SK-N-SH (cell line): ENCODE measurements around the gene PDGFRB. TPM values are rescaled to one million over a fixed set of nuclear protein-coding genes. Genes with fewer than 3 reads are reported as not detected.

Experiments used
- CTCF ChIA-PET: fragments of 300-600, 350-600 bp; formaldehyde crosslinking; extraction: SDS; loops from one replicate; lab custom pipeline; 2021; lab: Yijun Ruan, JAX
- POLR2A ChIA-PET: fragments of 350-600 bp; sonication (Branson Sonifier 250); formaldehyde crosslinking; extraction: SDS; loops from one replicate; lab custom pipeline; 2020; ENCODE audit warnings: antibody characterized with exemption, inconsistent platforms; lab: Yijun Ruan, JAX
- DNase-seq: peaks from one replicate; pipeline ENCODE4 v3.0.0; 2012
- H2AFZ ChIP-seq: fragments of 200-600 bp; sonication (generic); 2 replicates; pipeline ENCODE4 v1.8.1; 2016; ENCODE audit warnings: antibody characterized with exemption, mild to moderate bottlenecking, low read depth
- H3F3A ChIP-seq: fragments of 200-600 bp; sonication (generic); replicated peaks from 2 replicates; pipeline ENCODE3; 2016; ENCODE audit warnings: antibody characterized with exemption, mild to moderate bottlenecking; ENCODE audit not compliant: insufficient read depth
- H3K27ac ChIP-seq, 2 experiments: fragments of 200-500 bp in 1 of 2; fragments of 200-600 bp in 1 of 2; sonication (Bioruptor generic) in 1 of 2; sonication (generic), shearing (Covaris generic) in 1 of 2; 2 replicates each; pipeline versions ENCODE4 v1.5.1 to v1.6.1; 2014 to 2016; ENCODE audit warnings: low read depth in 2 of 2, inconsistent platforms in 1 of 2, low read length in 1 of 2, mild to moderate bottlenecking in 1 of 2, mixed read lengths in 1 of 2
- H3K27me3 ChIP-seq: fragments of 200-600 bp; sonication (generic), shearing (Covaris generic); 2 replicates; pipeline ENCODE4 v1.6.1; 2016; ENCODE audit warnings: mixed run types; ENCODE audit not compliant: insufficient read depth
- H3K36me3 ChIP-seq, 2 experiments: fragments of 200-500 bp in 1 of 2; fragments of 200-600 bp in 1 of 2; sonication (Bioruptor generic) in 1 of 2; sonication (generic) in 1 of 2; replicated peaks in 1 of 2; 2 replicates each; pipeline versions ENCODE3 to v1.5.1; 2014 to 2016; ENCODE audit warnings: low read length in 1 of 2, mild to moderate bottlenecking in 1 of 2; ENCODE audit not compliant: insufficient read depth in 2 of 2, control insufficient read depth in 1 of 2
- H3K4me1 ChIP-seq, 2 experiments: fragments of 200-500 bp in 1 of 2; fragments of 200-600 bp in 1 of 2; sonication (Bioruptor generic) in 1 of 2; sonication (generic), shearing (Covaris generic) in 1 of 2; 2 replicates each; pipeline versions ENCODE4 v1.5.1 to v1.6.1; 2014 to 2016; ENCODE audit warnings: low read depth in 1 of 2, low read length in 1 of 2, mixed run types in 1 of 2; ENCODE audit not compliant: insufficient read depth in 2 of 2, control insufficient read depth in 1 of 2
- H3K4me2 ChIP-seq: fragments of 200-600 bp; sonication (generic), shearing (Covaris generic); 2 replicates; pipeline ENCODE4 v1.6.1; 2017; ENCODE audit warnings: mixed run types
- H3K4me3 ChIP-seq, 2 experiments: fragments of 200-500 bp in 1 of 2; fragments of 200-600 bp in 1 of 2; sonication (Bioruptor generic) in 1 of 2; sonication (generic), shearing (Covaris generic) in 1 of 2; 2 replicates each; pipeline versions ENCODE4 v1.5.1 to v1.8.1; 2014 to 2016; ENCODE audit warnings: low read depth in 2 of 2, inconsistent platforms in 1 of 2, low read length in 1 of 2, mild to moderate bottlenecking in 1 of 2, mixed read lengths in 1 of 2, moderate library complexity in 1 of 2
- H3K79me2 ChIP-seq: fragments of 200-600 bp; sonication (generic); 2 replicates; pipeline ENCODE4 v1.8.1; 2017; ENCODE audit warnings: mild to moderate bottlenecking; ENCODE audit not compliant: insufficient read depth
- H3K9ac ChIP-seq: fragments of 200-600 bp; sonication (generic); 2 replicates; pipeline ENCODE4 v1.6.1; 2017; ENCODE audit warnings: mixed run types
- H3K9me2 ChIP-seq: fragments of 200-600 bp; sonication (generic); 2 replicates; pipeline ENCODE4 v1.6.1; 2017; ENCODE audit warnings: mixed run types
- H3K9me3 ChIP-seq: fragments of 200-600 bp; sonication (generic); 2 replicates; pipeline ENCODE4 v1.6.1; 2017; ENCODE audit warnings: mixed run types, mild to moderate bottlenecking, moderate library complexity
- H4K20me1 ChIP-seq: fragments of 200-600 bp; sonication (generic); 2 replicates; pipeline ENCODE4 v1.6.1; 2017; ENCODE audit warnings: mild to moderate bottlenecking, mixed run types; ENCODE audit not compliant: insufficient read depth
- CTCF ChIP-seq: fragments of 200-600 bp; sonication (generic); IDR thresholded peaks from 2 replicates; pipeline ENCODE4 v1.6.1; 2017; ENCODE audit warnings: antibody characterized with exemption, mild to moderate bottlenecking, moderate library complexity
- FOSL2 ChIP-seq: IDR thresholded peaks from 2 replicates; pipeline ENCODE4 v1.4.0; 2012; ENCODE audit warnings: low read depth, mild to moderate bottlenecking, moderate library complexity, borderline replicate concordance
- JUND ChIP-seq: IDR thresholded peaks from 2 replicates; pipeline ENCODE4 v1.4.0; 2012
- MAX ChIP-seq: IDR thresholded peaks from 2 replicates; pipeline ENCODE4 v1.4.0; 2012; ENCODE audit warnings: low read depth
- MXI1 ChIP-seq: IDR thresholded peaks from 2 replicates; pipeline ENCODE4 v1.6.1; 2012; ENCODE audit warnings: mild to moderate bottlenecking, low read depth, low read length, improper control_type of control experiment
- NFIC ChIP-seq: IDR thresholded peaks from 2 replicates; pipeline ENCODE4 v1.4.0; 2012; ENCODE audit warnings: borderline replicate concordance
- PBX3 ChIP-seq: IDR thresholded peaks from 2 replicates; pipeline ENCODE4; 2012
- SMC3 ChIP-seq: IDR thresholded peaks from 2 replicates; pipeline ENCODE4 v1.6.1; 2012; ENCODE audit warnings: low read depth, low read length, improper control_type of control experiment
- TCF12 ChIP-seq: IDR thresholded peaks from 2 replicates; pipeline ENCODE4 v1.4.0; 2012
- WGBS: methylation state at CpG from one replicate; pipeline ENCODE4 v1.1.6; 2017; ENCODE audit warnings: low lambda C conversion rate; 5-methylcytosine and 5-hydroxymethylcytosine counted together
- polyA plus RNA-seq, 3 experiments: library from polyadenylated mRNA; depleted of rRNA; stranded (reverse); fragments of >200 nt; gene quantifications; 2 replicates each; pipeline ENCODE4 v1.2.3, GENCODE V29; 2012

Gene PDGFRB
- polyA plus RNA-seq, 1 of the 3 experiments (the other 2 are of a cell fraction) = 32.1 TPM

- no peaks in the 10 kb centered on the region for H3K27me3 ChIP-seq
- ChIA-PET CTCF (interaction anchor here (0.6 to 2.2 kb wide), 3 partner anchors 11 to 279 kb away, joined by 3 to 7 read pairs (median 4); no protein-coding TSS in a partner anchor), POLR2A (no interaction called here)
- no peak overlapping the region; a peak in 1 of 4 replicates for H3K27ac ChIP-seq
- DNase-seq = peak; percentile 36
- H3K4me2 ChIP-seq = no peak overlapping the region
- no peaks in the 10 kb centered on the region for H3K9me3 ChIP-seq
- H3K9ac ChIP-seq = no peak overlapping the region
- H2AFZ ChIP-seq = no peak overlapping the region
- 97% methylated on average over 8 of the region's 12 CpGs for WGBS
- no peaks in the 10 kb centered on the region for H3K79me2 ChIP-seq
- no peaks in the 10 kb centered on the region for H4K20me1 ChIP-seq
- H3F3A ChIP-seq = no peaks in the 10 kb centered on the region
- peaks cover 12 to 28% of the 10 kb centered on the region in 2 experiments for H3K4me1 ChIP-seq
- H3K4me3 ChIP-seq = no peak overlapping the region
- peaks cover 5 to 39% of the 10 kb centered on the region in 2 experiments for H3K36me3 ChIP-seq
- no peak for TF ChIP-seq TCF12
- TF ChIP-seq CTCF = peak; percentile 25
- H3K9me2 ChIP-seq = no peaks in the 10 kb centered on the region
These were observed 41.5 kb downstream of the PDGFRB start for GRCh38 chr5:150114102-150114641.

GRCh38 chr5:150113047-150113744 is 42.4 kb downstream of the PDGFRB start:
- Histone ChIP-seq H3K4me3 (no peak overlapping the region), H3K4me1 (peaks cover 12 to 29% of the 10 kb centered on the region in 2 experiments), H3F3A (no peaks in the 10 kb centered on the region), H3K36me3 (peaks cover 5 to 29% of the 10 kb centered on the region in 2 experiments), H3K9ac (no peak overlapping the region), H3K27ac (peak overlapping the region in 1 of 2 experiments; percentile 70; a peak in 3 of 4 replicates), H3K9me2 (no peaks in the 10 kb centered on the region), H3K79me2 (no peaks in the 10 kb centered on the region), H3K27me3 (no peaks in the 10 kb centered on the region), H3K4me2 (peak overlapping the region; percentile 20; the same call in 1 of the 2 replicates), H4K20me1 (no peaks in the 10 kb centered on the region), H3K9me3 (no peaks in the 10 kb centered on the region), H2AFZ (peak overlapping the region; percentile 42; the same call in 1 of the 2 replicates)
- CTCF ChIA-PET = interaction anchor here (1.2 kb wide), 1 partner anchor 38 kb away, joined by 3 read pairs; no protein-coding TSS in a partner anchor
- peak; percentile 30 for DNase-seq
- no peak for TF ChIP-seq SMC3
- WGBS = 83% methylated on average over 16 of the region's 18 CpGs
- POLR2A ChIA-PET = interaction anchor here (0.6 to 1.4 kb wide), 2 partner anchors 12 to 115 kb away, joined by 3 to 4 read pairs; no protein-coding TSS in a partner anchor

GRCh38 chr5:150112201-150113046 is 43.2 kb downstream of the PDGFRB start:
- Histone ChIP-seq H3K4me1 (peaks cover 12 to 37% of the 10 kb centered on the region in 2 experiments), H3K36me3 (peaks cover 5 to 25% of the 10 kb centered on the region in 2 experiments), H3K9ac (no peak overlapping the region), H3K79me2 (no peaks in the 10 kb centered on the region), H4K20me1 (no peaks in the 10 kb centered on the region), H3K4me2 (peak overlapping the region; percentile 20; the same call in 1 of the 2 replicates), H3K9me3 (no peaks in the 10 kb centered on the region), H3K9me2 (no peaks in the 10 kb centered on the region), H3F3A (no peaks in the 10 kb centered on the region), H2AFZ (peak overlapping the region; percentile 42; the same call in 1 of the 2 replicates), H3K4me3 (no peak overlapping the region), H3K27ac (peak overlapping the region; percentile 55 to 70), H3K27me3 (no peaks in the 10 kb centered on the region)
- 17% methylated on average over 6 of the region's 6 CpGs for WGBS
- TF ChIP-seq JUND (peak; percentile 46), FOSL2 (peak; percentile 46; the same call in 1 of the 2 replicates), PBX3 (no peak), MAX (peak; percentile 65), MXI1 (no peak), NFIC (peak; percentile 60)
- ChIA-PET CTCF (interaction anchor here (0.7 to 2.3 kb wide), 6 partner anchors 18 to 324 kb away, joined by 3 to 10 read pairs (median 3); no protein-coding TSS in a partner anchor), POLR2A (interaction anchor here (0.6 to 2.2 kb wide), 3 partner anchors 10 to 115 kb away, joined by 3 to 8 read pairs (median 4); no protein-coding TSS in a partner anchor)
- peak; percentile 39 for DNase-seq
